Measurements from ENCODE around the gene TMEM247.

- TF ChIP-seq CTCF (IDR thresholded peaks at IDR 0.05), result no peak
- TF ChIP-seq POLR2A (IDR thresholded peaks at IDR 0.05), result no peak
- TF ChIP-seq POLR2AphosphoS5 (IDR thresholded peaks at IDR 0.05), result no peak
- TF ChIP-seq EP300 (IDR thresholded peaks at IDR 0.05; ENCODE audit: low read depth), result no peak
These were observed 14.0 kb downstream of the TMEM247 start for GRCh38 chr2:46493241-46493970.
